ENCODE results near the gene TAPT1.
"Not testable (repeated sequence)": the region's sequence is repeated elsewhere in the genome, so short reads cannot be mapped to it uniquely, and the experiment has no call there.

GRCh38 chr4:16144913-16145312 lies 81.4 kb downstream of the TAPT1 start:
- not testable (repeated sequence) for TF ChIP-seq POLR2AphosphoS5 (IDR thresholded peaks at IDR 0.05; ENCODE audit: insufficient read depth, low read depth, low read length); EZH2 (IDR thresholded peaks at IDR 0.05; ENCODE audit: borderline replicate concordance, low read depth, low read length, severe bottlenecking)
